K562 (cell line): ENCODE measurements around the gene LEPROT. TPM values are rescaled to one million over a fixed set of nuclear protein-coding genes. Genes with fewer than 3 reads are reported as not detected.

ENCODE experiments used
- CHD1 ChIP-seq: fragments of 200-600 bp; sonication (generic); IDR thresholded peaks from one replicate; pipeline ENCODE4 v1.6.1; 2012; ENCODE audit warnings: mild to moderate bottlenecking, moderate library complexity, low read length, inconsistent platforms
- E2F3 ChIP-seq: fragments of 250-450 bp; sonication (Bioruptor Pico); IDR thresholded peaks from 2 replicates; pipeline ENCODE4 v1.4.0; 2020; ENCODE audit warnings: mild to moderate bottlenecking
- ETV1 ChIP-seq: fragments of 450-650 bp; conservative IDR thresholded peaks from 2 replicates; pipeline ENCODE4 v1.6.1; 2016; ENCODE audit warnings: missing genetic modification characterization, control low read depth, low read depth, missing compliant biosample characterization
- MYNN ChIP-seq, 2 experiments: sonication (generic); formaldehyde crosslinking in 1 of 2; IDR thresholded peaks; 2 replicates each; pipeline versions ENCODE4 v1.5.0 to v1.6.1; 2016 to 2020; ENCODE audit warnings: antibody characterized with exemption in 1 of 2, missing genetic modification reagents in 1 of 2
- NFIX ChIP-seq: fragments of 250-450 bp; sonication (Bioruptor Pico); IDR thresholded peaks from 2 replicates; pipeline ENCODE4 v1.4.0; 2020; ENCODE audit warnings: low read depth, mild to moderate bottlenecking, moderate library complexity
- NR2C1 ChIP-seq, 2 experiments: fragments of 450-650 bp; IDR thresholded peaks; 2 replicates each; pipeline ENCODE4 v1.6.1; 2017; ENCODE audit warnings: mild to moderate bottlenecking in 2 of 2, antibody characterized with exemption in 1 of 2, inconsistent platforms in 1 of 2, missing compliant biosample characterization in 1 of 2, missing genetic modification characterization in 1 of 2
- OTX1 ChIP-seq: fragments of 450-650 bp; formaldehyde crosslinking; IDR thresholded peaks from 2 replicates; pipeline ENCODE4 v1.4.0; 2022; ENCODE audit warnings: mild to moderate bottlenecking
- PTTG1 ChIP-seq: fragments of 450-650 bp; IDR thresholded peaks from 2 replicates; pipeline ENCODE4 v1.6.1; 2016; ENCODE audit warnings: low read depth, mild to moderate bottlenecking, missing genetic modification characterization, missing compliant biosample characterization
- TAF7 ChIP-seq: fragments of 450-650 bp; IDR thresholded peaks from 2 replicates; pipeline ENCODE4 v1.6.1; 2016; ENCODE audit warnings: missing genetic modification characterization, missing compliant biosample characterization
- THAP12 ChIP-seq: fragments of 250-450 bp; sonication (Bioruptor Pico); IDR thresholded peaks from 2 replicates; pipeline ENCODE4 v1.9.0; 2021; ENCODE audit warnings: mild to moderate bottlenecking, inconsistent platforms
- ZKSCAN8 ChIP-seq: fragments of 200-800 bp; sonication (Bioruptor generic); IDR thresholded peaks from 2 replicates; pipeline ENCODE4 v1.6.1; 2016; ENCODE audit warnings: missing genetic modification characterization, missing compliant biosample characterization
- ZNF668 ChIP-seq: fragments of 250-450 bp; sonication (Bioruptor Pico); IDR thresholded peaks from 2 replicates; pipeline ENCODE4 v1.8.0; 2022; ENCODE audit warnings: mild to moderate bottlenecking, inconsistent platforms
- polyA plus RNA-seq, 8 experiments: library from polyadenylated mRNA; depleted of rRNA in 4 of 8; stranded (reverse) in 5 of 8; unstranded in 3 of 8; fragments of >200 nt; fragmentation: Nextera tagmentation in 2 of 8; fragmentation: Illumina TruSeq in 1 of 8; extraction: Ambion mirVana in 2 of 8; extraction: Trizol in 1 of 8; gene quantifications; 2 replicates each; pipeline versions ENCODE4 v1.2.1 to v1.2.3, GENCODE V29; 2011 to 2014; ENCODE audit warnings: inconsistent platforms in 1 of 8, missing spikeins in 1 of 8
- total RNA-seq, 7 experiments: library from RNA; depleted of rRNA in 6 of 7; stranded (reverse); fragments of >200 nt in 6 of 7; fragmentation: Illumina TruSeq in 2 of 7; extraction: Trizol in 2 of 7; gene quantifications; 2 replicates each; pipeline versions ENCODE4 v1.2.1 to v1.2.3, GENCODE V29; 2011 to 2021; ENCODE audit warnings: low replicate concordance in 1 of 7
- TF ChIP-seq, protein P1 (sequence below): fragments of 450-650 bp; formaldehyde crosslinking; IDR thresholded peaks from 2 replicates; pipeline ENCODE4 v1.4.0; 2022; ENCODE audit warnings: mild to moderate bottlenecking, moderate library complexity
- TF ChIP-seq, protein P2 (sequence below): IDR thresholded peaks from 2 replicates; pipeline ENCODE4 v1.6.1; 2016; ENCODE audit warnings: missing genetic modification characterization, missing compliant biosample characterization
- TF ChIP-seq, protein P3 (sequence below): fragments of 200-800 bp; sonication (Bioruptor generic); IDR thresholded peaks from 2 replicates; pipeline ENCODE4 v1.6.1; 2017; ENCODE audit warnings: missing genetic modification characterization, missing compliant biosample characterization
- TF ChIP-seq, protein P4 (sequence below), 2 experiments: fragments of 450-650 bp in 1 of 2; IDR thresholded peaks; 2 replicates each; pipeline ENCODE4 v1.6.1; 2011 to 2017; ENCODE audit warnings: low read depth in 2 of 2, antibody characterized with exemption in 1 of 2, borderline replicate concordance in 1 of 2, low read length in 1 of 2, mild to moderate bottlenecking in 1 of 2, mixed read lengths in 1 of 2; ENCODE audit not compliant: control insufficient read depth in 1 of 2

The LEPROT gene
- total and polyA plus RNA-seq, 9 of the 15 experiments (the other 6 are each of a cell fraction or from before 2014, with no cell fraction given): 28.1 to 97.5 (median 45.8) TPM

DNA sequence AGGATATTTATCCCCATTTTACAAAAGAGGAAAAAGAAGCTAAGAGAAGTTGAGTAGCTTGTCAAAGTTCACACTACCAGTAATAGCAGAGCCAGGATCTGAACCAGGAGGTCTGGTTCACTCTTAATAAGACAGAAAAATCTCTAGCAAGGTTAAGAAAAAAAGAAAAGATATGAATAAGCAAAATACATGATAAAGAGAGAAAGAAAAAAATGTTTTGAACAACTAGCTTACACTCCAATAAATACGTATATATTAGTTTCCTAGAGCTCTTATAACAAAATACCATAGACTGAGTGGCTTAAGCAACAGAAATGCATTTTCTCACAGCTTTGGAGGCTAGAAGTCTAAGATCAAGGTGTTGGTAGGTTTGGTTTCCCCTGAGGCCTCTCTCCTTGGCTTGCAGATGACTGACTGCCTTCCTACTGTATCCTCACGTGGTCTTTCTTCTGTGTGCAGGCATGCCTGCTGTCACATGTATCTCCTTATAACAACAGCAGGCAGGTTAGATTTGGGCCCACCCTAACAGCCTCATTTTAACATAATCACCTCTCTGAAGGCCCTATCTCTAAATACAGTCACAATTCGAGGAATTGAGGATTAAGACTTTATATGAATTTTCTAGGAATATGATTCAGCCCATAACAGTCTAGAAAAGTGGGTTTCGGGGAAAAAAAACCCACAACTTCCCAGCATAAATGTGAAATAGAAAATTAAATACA is 60.4 kb downstream of the LEPROT start (continued):
- TF ChIP-seq, protein P1, sequence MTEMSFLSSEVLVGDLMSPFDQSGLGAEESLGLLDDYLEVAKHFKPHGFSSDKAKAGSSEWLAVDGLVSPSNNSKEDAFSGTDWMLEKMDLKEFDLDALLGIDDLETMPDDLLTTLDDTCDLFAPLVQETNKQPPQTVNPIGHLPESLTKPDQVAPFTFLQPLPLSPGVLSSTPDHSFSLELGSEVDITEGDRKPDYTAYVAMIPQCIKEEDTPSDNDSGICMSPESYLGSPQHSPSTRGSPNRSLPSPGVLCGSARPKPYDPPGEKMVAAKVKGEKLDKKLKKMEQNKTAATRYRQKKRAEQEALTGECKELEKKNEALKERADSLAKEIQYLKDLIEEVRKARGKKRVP (CRISPR knock-in tag): no peak
- TF ChIP-seq THAP12 (CRISPR knock-in tag) (0 out of 2 replicates have a peak, but pooled peaks have one; percentile 47), E2F3 (no peak), OTX1 (CRISPR knock-in tag) (no peak), TAF7 (tag) (no peak), ETV1 (tag) (no peak), ZNF668 (peak; percentile 6; the same call in 1 of the 2 replicates), ZKSCAN8 (CRISPR knock-in tag) (no peak), MYNN (IDR thresholded peaks at IDR 0.05) (no peak), MYNN (CRISPR knock-in tag; IDR thresholded peaks at IDR 0.05) (no peak), NFIX (CRISPR knock-in tag) (no peak), PTTG1 (tag) (peak; percentile 26; the same call in 1 of the 2 replicates), NR2C1 (IDR thresholded peaks at IDR 0.05) (no peak), NR2C1 (tag; IDR thresholded peaks at IDR 0.05) (no peak), CHD1 (peak; percentile 13)
- TF ChIP-seq, protein P2, sequence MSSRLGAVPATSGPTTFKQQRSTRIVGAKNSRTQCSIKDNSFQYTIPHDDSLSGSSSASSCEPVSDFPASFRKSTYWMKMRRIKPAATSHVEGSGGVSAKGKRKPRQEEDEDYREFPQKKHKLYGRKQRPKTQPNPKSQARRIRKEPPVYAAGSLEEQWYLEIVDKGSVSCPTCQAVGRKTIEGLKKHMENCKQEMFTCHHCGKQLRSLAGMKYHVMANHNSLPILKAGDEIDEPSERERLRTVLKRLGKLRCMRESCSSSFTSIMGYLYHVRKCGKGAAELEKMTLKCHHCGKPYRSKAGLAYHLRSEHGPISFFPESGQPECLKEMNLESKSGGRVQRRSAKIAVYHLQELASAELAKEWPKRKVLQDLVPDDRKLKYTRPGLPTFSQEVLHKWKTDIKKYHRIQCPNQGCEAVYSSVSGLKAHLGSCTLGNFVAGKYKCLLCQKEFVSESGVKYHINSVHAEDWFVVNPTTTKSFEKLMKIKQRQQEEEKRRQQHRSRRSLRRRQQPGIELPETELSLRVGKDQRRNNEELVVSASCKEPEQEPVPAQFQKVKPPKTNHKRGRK: no peak
- TF ChIP-seq, protein P3, sequence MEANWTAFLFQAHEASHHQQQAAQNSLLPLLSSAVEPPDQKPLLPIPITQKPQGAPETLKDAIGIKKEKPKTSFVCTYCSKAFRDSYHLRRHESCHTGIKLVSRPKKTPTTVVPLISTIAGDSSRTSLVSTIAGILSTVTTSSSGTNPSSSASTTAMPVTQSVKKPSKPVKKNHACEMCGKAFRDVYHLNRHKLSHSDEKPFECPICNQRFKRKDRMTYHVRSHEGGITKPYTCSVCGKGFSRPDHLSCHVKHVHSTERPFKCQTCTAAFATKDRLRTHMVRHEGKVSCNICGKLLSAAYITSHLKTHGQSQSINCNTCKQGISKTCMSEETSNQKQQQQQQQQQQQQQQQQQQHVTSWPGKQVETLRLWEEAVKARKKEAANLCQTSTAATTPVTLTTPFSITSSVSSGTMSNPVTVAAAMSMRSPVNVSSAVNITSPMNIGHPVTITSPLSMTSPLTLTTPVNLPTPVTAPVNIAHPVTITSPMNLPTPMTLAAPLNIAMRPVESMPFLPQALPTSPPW (CRISPR knock-in tag): no peak
- TF ChIP-seq, protein P4, sequence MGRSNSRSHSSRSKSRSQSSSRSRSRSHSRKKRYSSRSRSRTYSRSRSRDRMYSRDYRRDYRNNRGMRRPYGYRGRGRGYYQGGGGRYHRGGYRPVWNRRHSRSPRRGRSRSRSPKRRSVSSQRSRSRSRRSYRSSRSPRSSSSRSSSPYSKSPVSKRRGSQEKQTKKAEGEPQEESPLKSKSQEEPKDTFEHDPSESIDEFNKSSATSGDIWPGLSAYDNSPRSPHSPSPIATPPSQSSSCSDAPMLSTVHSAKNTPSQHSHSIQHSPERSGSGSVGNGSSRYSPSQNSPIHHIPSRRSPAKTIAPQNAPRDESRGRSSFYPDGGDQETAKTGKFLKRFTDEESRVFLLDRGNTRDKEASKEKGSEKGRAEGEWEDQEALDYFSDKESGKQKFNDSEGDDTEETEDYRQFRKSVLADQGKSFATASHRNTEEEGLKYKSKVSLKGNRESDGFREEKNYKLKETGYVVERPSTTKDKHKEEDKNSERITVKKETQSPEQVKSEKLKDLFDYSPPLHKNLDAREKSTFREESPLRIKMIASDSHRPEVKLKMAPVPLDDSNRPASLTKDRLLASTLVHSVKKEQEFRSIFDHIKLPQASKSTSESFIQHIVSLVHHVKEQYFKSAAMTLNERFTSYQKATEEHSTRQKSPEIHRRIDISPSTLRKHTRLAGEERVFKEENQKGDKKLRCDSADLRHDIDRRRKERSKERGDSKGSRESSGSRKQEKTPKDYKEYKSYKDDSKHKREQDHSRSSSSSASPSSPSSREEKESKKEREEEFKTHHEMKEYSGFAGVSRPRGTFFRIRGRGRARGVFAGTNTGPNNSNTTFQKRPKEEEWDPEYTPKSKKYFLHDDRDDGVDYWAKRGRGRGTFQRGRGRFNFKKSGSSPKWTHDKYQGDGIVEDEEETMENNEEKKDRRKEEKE (IDR thresholded peaks at IDR 0.05; ENCODE audit: borderline replicate concordance in 1 of 2, control insufficient read depth in 1 of 2, low read depth in 2 of 2, low read length in 1 of 2): peak; percentile 30 to 86; a peak in 1 of 4 replicates
